Measurements from ENCODE around the gene NDUFS1. TPM values are rescaled to one million over a fixed set of nuclear protein-coding genes. Genes with fewer than 3 reads are reported as not detected.
"Not testable (repeated sequence)": the region's sequence is repeated elsewhere in the genome, so short reads cannot be mapped to it uniquely, and the experiment has no call there.

NDUFS1 gene
- polyA plus RNA-seq, 1 donor, result 63.7 TPM

GRCh38 chr2:206168230-206168629 is 9.0 kb upstream of the NDUFS1 start:
- not testable (repeated sequence) for H3K27me3 ChIP-seq (ENCODE audit: control insufficient read depth, insufficient read depth, low read length); DNase-seq; H3K27ac ChIP-seq (ENCODE audit: low read length); H3K4me3 ChIP-seq (ENCODE audit: low read length); H3K4me1 ChIP-seq (ENCODE audit: control insufficient read depth, insufficient read depth, low read length)
- Histone ChIP-seq H3K9me3 (ENCODE audit: control insufficient read depth, low read depth, low read length) (peaks cover 11% of the 10 kb centered on the region), H3K36me3 (ENCODE audit: control insufficient read depth, insufficient read depth, low read length) (peaks cover 12% of the 10 kb centered on the region)
- WGBS (ENCODE audit: insufficient coverage, low lambda C conversion rate), result no CpG with 5 or more reads among the region's 4 CpGs

GRCh38 chr2:206164261-206164862 is 5.1 kb upstream of the NDUFS1 start:
- WGBS (ENCODE audit: insufficient coverage, low lambda C conversion rate), result 78% methylated on average over 1 of the region's 2 CpGs
- no peak overlapping the region for H3K27ac ChIP-seq (ENCODE audit: low read length)
- no peak overlapping the region for H3K4me3 ChIP-seq (ENCODE audit: low read length)
- peaks cover 37% of the 10 kb centered on the region for H3K36me3 ChIP-seq (ENCODE audit: control insufficient read depth, insufficient read depth, low read length)
- peak in 1 of 2 donors; percentile 22 for DNase-seq
- H3K27me3 ChIP-seq (ENCODE audit: control insufficient read depth, insufficient read depth, low read length), result no peaks in the 10 kb centered on the region
- peaks cover 4% of the 10 kb centered on the region for H3K4me1 ChIP-seq (ENCODE audit: control insufficient read depth, insufficient read depth, low read length)
- H3K9me3 ChIP-seq (ENCODE audit: control insufficient read depth, low read depth, low read length), result no peaks in the 10 kb centered on the region

GRCh38 chr2:206163251-206163880 is 4.1 kb upstream of the NDUFS1 start:
- H3K27me3 ChIP-seq (ENCODE audit: control insufficient read depth, insufficient read depth, low read length), result no peaks in the 10 kb centered on the region
- H3K4me1 ChIP-seq (ENCODE audit: control insufficient read depth, insufficient read depth, low read length), result peaks cover 4% of the 10 kb centered on the region
- no CpG with 5 or more reads among the region's 3 CpGs for WGBS (ENCODE audit: insufficient coverage, low lambda C conversion rate)
- H3K4me3 ChIP-seq (ENCODE audit: low read length), result no peak overlapping the region
- H3K36me3 ChIP-seq (ENCODE audit: control insufficient read depth, insufficient read depth, low read length), result peaks cover 37% of the 10 kb centered on the region
- no peak for DNase-seq
- H3K9me3 ChIP-seq (ENCODE audit: control insufficient read depth, low read depth, low read length), result no peaks in the 10 kb centered on the region
- H3K27ac ChIP-seq (ENCODE audit: low read length), result no peak overlapping the region

DNA sequence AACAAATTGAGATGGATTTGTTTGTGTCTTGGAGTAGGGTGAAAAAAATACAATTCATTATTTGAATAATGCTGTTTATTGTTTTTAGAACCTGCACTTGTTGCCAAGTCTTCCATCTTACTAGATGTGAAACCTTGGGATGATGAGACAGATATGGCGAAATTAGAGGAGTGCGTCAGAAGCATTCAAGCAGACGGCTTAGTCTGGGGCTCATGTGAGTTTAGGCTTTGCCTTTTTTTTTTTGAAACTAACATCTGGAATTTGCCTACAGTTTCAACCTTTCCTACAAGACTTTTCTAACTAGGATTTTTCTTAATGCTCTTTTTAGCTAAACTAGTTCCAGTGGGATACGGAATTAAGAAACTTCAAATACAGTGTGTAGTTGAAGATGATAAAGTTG is 3.2 kb upstream of the NDUFS1 start:
- H3K4me3 ChIP-seq (ENCODE audit: low read length); H3K4me1 ChIP-seq (ENCODE audit: control insufficient read depth, insufficient read depth, low read length); H3K9me3 ChIP-seq (ENCODE audit: control insufficient read depth, low read depth, low read length); DNase-seq; H3K27ac ChIP-seq (ENCODE audit: low read length); H3K27me3 ChIP-seq (ENCODE audit: control insufficient read depth, insufficient read depth, low read length): not testable (repeated sequence)
- 100% methylated on average over 1 of the region's 4 CpGs for WGBS (ENCODE audit: insufficient coverage, low lambda C conversion rate)
- peaks cover 34% of the 10 kb centered on the region for H3K36me3 ChIP-seq (ENCODE audit: control insufficient read depth, insufficient read depth, low read length)

DNA sequence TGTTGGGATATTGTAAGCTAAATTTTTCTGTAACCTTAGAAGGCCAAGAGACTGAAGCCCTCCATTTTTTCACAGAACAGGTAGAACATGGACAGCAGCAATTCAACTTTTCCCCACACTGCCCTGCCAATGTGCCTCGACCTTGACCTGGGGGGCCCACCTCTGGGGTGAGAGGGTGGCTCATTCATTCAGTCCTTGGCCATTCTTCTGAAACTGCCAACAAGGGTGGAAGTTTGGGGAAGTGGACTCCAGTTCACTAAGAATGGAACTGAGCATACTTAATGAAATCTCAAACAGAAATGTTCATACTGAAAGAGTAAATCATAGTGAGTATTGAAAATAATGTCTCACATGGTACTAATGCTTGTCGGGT is 1.5 kb upstream of the NDUFS1 start:
- 100% methylated on average over 1 of the region's 2 CpGs for WGBS (ENCODE audit: insufficient coverage, low lambda C conversion rate)
- DNase-seq, result peak in 1 of 2 donors; percentile 20
- Histone ChIP-seq H3K27me3 (ENCODE audit: control insufficient read depth, insufficient read depth, low read length) (no peaks in the 10 kb centered on the region), H3K4me1 (ENCODE audit: control insufficient read depth, insufficient read depth, low read length) (peaks cover 4% of the 10 kb centered on the region), H3K36me3 (ENCODE audit: control insufficient read depth, insufficient read depth, low read length) (peaks cover 34% of the 10 kb centered on the region), H3K9me3 (ENCODE audit: control insufficient read depth, low read depth, low read length) (no peaks in the 10 kb centered on the region), H3K27ac (ENCODE audit: low read length) (peak overlapping the region; percentile 78), H3K4me3 (ENCODE audit: low read length) (peak overlapping the region; percentile 82)

DNA sequence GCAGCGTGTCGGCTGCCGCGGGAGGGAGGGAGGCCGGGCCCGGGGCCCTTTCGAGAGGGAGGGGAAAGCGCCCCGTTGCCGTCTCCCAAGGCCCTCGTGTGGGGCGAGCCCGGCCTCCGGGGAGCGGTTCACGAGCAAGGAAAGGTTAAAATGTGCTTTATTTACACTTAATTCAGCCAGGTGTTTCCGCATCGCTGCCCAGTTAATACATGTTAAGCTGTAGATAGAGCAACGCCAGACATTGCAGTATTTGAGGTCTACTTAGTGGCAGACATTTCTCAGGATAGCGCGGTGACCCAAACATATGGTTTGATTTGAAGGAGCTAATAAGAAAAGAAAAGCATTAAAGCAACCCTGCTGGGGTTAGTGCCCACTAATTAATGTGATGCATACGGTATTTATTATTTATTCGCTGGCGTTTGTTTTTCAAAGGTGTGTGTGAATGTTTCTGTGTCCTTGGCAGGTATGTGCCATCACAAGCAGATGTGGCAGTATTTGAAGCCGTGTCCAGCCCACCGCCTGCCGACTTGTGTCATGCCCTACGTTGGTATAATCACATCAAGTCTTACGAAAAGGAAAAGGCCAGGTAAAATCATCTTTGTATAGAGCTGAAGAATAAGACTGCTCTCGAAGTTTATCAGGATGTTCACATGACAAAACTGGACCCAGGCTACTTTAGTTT is 1.0 kb upstream of the NDUFS1 start:
- Histone ChIP-seq H3K4me3 (ENCODE audit: low read length) (peak overlapping the region; percentile 82), H3K4me1 (ENCODE audit: control insufficient read depth, insufficient read depth, low read length) (peaks cover 4% of the 10 kb centered on the region), H3K27me3 (ENCODE audit: control insufficient read depth, insufficient read depth, low read length) (no peaks in the 10 kb centered on the region), H3K9me3 (ENCODE audit: control insufficient read depth, low read depth, low read length) (no peaks in the 10 kb centered on the region), H3K27ac (ENCODE audit: low read length) (peak overlapping the region; percentile 78), H3K36me3 (ENCODE audit: control insufficient read depth, insufficient read depth, low read length) (peaks cover 34% of the 10 kb centered on the region)
- no CpG with 5 or more reads among the region's 30 CpGs for WGBS (ENCODE audit: insufficient coverage, low lambda C conversion rate)
- DNase-seq, result no peak

DNA sequence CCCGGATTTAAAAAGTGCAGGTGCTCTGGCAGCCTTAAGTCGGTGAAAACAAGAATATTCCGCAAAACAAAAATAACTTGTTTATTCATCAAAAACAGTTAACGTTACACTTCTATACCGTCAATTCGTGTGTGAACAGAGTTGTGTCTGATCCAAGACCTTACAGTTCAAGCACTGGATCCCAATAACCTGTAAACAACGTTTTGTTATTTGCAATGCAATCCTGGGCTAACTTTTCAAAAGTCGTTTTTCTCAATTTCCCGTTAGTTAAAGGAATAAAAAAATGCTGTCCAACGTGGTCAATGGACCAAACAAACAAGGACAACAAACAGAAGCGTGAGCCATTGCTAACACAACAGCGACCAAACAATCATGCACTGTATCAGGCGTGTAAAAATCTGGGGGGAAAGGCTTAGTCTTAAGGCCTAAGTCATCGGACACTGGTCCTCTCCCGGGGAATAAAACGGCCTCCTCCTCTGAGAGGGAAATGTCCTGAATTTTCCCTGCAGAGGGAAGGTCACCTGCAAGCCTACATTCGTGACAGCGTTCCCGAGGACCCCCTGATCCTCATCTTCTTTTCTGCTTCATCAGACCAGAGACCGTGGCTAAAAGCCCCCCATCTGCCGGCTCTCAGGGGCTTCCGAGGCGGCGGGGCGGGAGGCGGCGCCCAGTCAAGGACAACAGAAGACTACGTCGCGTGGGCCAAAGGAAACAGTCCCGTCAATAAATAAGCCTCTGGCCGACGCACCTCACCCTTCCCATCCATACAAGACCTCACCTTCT is 490 bp downstream of the NDUFS1 start:
- H3K9me3 ChIP-seq (ENCODE audit: control insufficient read depth, low read depth, low read length), result no peaks in the 10 kb centered on the region
- peaks cover 30% of the 10 kb centered on the region for H3K36me3 ChIP-seq (ENCODE audit: control insufficient read depth, insufficient read depth, low read length)
- H3K27me3 ChIP-seq (ENCODE audit: control insufficient read depth, insufficient read depth, low read length), result no peaks in the 10 kb centered on the region
- H3K27ac ChIP-seq (ENCODE audit: low read length), result peak overlapping the region; percentile 87
- peak overlapping the region; percentile 82 for H3K4me3 ChIP-seq (ENCODE audit: low read length)
- no peak for DNase-seq
- WGBS (ENCODE audit: insufficient coverage, low lambda C conversion rate), result 0% methylated on average over 1 of the region's 33 CpGs
- peaks cover 4% of the 10 kb centered on the region for H3K4me1 ChIP-seq (ENCODE audit: control insufficient read depth, insufficient read depth, low read length)

DNA sequence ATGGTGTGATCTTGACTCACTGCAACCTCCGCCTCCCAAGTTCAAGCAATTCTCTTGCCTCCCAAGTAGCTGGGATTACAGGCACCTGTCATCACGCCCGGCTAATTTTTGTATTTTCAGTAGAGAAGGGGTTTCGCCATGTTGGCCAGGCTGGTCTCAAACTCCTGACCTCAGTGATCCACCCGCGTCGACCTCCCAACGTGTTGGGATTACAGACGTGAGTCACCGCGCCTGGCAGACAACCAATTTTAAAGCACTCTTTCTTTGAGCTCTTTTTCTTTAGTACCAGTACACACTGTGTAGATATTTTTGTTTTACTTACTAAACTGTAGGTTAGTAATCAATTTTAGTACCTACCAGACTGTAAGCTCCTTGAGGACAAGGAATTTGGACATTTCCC is 2.2 kb downstream of the NDUFS1 start:
- H3K4me1 ChIP-seq (ENCODE audit: control insufficient read depth, insufficient read depth, low read length); DNase-seq; H3K27me3 ChIP-seq (ENCODE audit: control insufficient read depth, insufficient read depth, low read length); H3K9me3 ChIP-seq (ENCODE audit: control insufficient read depth, low read depth, low read length); H3K27ac ChIP-seq (ENCODE audit: low read length); H3K4me3 ChIP-seq (ENCODE audit: low read length): not testable (repeated sequence)
- peaks cover 14% of the 10 kb centered on the region for H3K36me3 ChIP-seq (ENCODE audit: control insufficient read depth, insufficient read depth, low read length)
- no CpG with 5 or more reads among the region's 11 CpGs for WGBS (ENCODE audit: insufficient coverage, low lambda C conversion rate)

GRCh38 chr2:206154197-206154596 is 5.0 kb downstream of the NDUFS1 start:
- H3K27ac ChIP-seq (ENCODE audit: low read length), result no peak overlapping the region
- DNase-seq, result peak in 1 of 2 donors; percentile 36
- no peaks in the 10 kb centered on the region for H3K4me1 ChIP-seq (ENCODE audit: control insufficient read depth, insufficient read depth, low read length)
- peaks cover 19% of the 10 kb centered on the region for H3K36me3 ChIP-seq (ENCODE audit: control insufficient read depth, insufficient read depth, low read length)
- 18% methylated on average over 2 of the region's 3 CpGs for WGBS (ENCODE audit: insufficient coverage, low lambda C conversion rate)
- H3K27me3 ChIP-seq (ENCODE audit: control insufficient read depth, insufficient read depth, low read length), result no peaks in the 10 kb centered on the region
- H3K4me3 ChIP-seq (ENCODE audit: low read length), result no peak overlapping the region
- H3K9me3 ChIP-seq (ENCODE audit: control insufficient read depth, low read depth, low read length), result no peaks in the 10 kb centered on the region

GRCh38 chr2:206150631-206151030 is 8.6 kb downstream of the NDUFS1 start:
- WGBS (ENCODE audit: insufficient coverage, low lambda C conversion rate), result 92% methylated on average over 3 of the region's 4 CpGs
- H3K27ac ChIP-seq (ENCODE audit: low read length), result no peak overlapping the region
- H3K27me3 ChIP-seq (ENCODE audit: control insufficient read depth, insufficient read depth, low read length), result no peaks in the 10 kb centered on the region
- no peak for DNase-seq
- peaks cover 45% of the 10 kb centered on the region for H3K36me3 ChIP-seq (ENCODE audit: control insufficient read depth, insufficient read depth, low read length)
- no peak overlapping the region for H3K4me3 ChIP-seq (ENCODE audit: low read length)
- H3K9me3 ChIP-seq (ENCODE audit: control insufficient read depth, low read depth, low read length), result no peaks in the 10 kb centered on the region
- no peaks in the 10 kb centered on the region for H3K4me1 ChIP-seq (ENCODE audit: control insufficient read depth, insufficient read depth, low read length)

Measured in large intestine (tissue), 3 donors.